Measurements from ENCODE around the gene STOM. TPM values are rescaled to one million over a fixed set of nuclear protein-coding genes. Genes with fewer than 3 reads are reported as not detected.

Gene STOM
- total and polyA plus RNA-seq, 8 donors = 35.3 to 238 (median 131) TPM

GRCh38 chr9:121295662-121296191 is 74.3 kb downstream of the STOM start:
- intact Hi-C loops (cut with DNase I; ENCODE audit: low total_unique reads) = no loop called here
- peak in 1 of 2 donors; percentile 11 for DNase-seq
- H3K4me1 ChIP-seq = peaks cover 49 to 95% (median 84%) of the 10 kb centered on the region in 4 donors

DNA sequence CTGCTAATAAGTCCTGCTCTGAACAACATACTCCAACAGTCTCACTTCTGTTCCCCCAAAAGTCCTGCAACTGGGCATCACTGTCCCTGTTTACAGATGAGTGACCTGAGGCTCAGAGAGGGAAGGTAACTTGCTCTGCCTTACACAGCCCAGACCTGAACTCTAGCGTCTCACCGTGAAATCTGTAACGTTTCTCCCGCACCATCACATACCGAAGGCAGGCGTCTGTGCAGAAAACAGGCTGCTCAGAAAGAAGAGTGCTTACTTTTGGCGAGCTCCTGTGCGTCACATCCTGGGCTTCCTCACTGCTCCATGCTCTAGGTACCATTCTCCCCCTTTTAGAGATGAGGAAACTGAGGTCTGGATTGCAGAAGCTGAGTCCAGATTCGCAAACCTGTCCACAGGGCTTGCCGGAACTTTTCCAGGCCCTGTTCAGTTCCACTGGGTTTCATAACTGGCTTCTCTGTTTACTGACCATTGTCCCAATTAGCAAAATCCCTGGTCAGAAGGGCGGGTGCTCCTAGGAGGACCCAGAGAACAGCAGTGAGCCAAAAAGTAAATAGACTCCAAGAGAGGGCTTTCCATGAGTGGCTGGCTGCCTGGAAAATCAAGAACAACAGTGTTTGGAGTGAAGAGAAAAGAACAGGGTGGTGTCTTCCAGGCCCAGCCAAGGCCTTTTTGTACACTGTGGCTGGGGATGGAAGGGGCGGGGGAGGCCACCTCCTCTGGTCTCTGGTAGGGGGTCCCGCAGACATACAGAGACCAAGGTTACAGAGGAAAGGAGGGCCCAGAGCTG is 75.0 kb downstream of the STOM start:
- Histone ChIP-seq H3K27ac (peak overlapping the region; percentile 76 to 96 (median 87)), H3K4me1 (peaks cover 56 to 97% (median 81%) of the 10 kb centered on the region in 4 donors), H3K9me3 (no peaks in the 10 kb centered on the region), H3K27me3 (no peaks in the 10 kb centered on the region), H3K4me3 (no peak overlapping the region), H3K36me3 (peaks cover 0 to 33% (median 0%) of the 10 kb centered on the region in 4 donors)
- intact Hi-C loops (cut with DNase I; ENCODE audit: low total_unique reads) = no loop called here
- WGBS, 5 donors = 62 to 76% (median 70%) methylated on average over 13 of the region's 13 CpGs
- peak; percentile 57 to 75 for DNase-seq
- no peak for TF ChIP-seq POLR2A (IDR thresholded peaks at IDR 0.05)
- TF ChIP-seq CTCF (IDR thresholded peaks at IDR 0.05) = no peak
- peak; percentile 44 to 77 (median 72) for TF ChIP-seq POLR2AphosphoS5 (IDR thresholded peaks at IDR 0.05)
- TF ChIP-seq EP300 (IDR thresholded peaks at IDR 0.05) = no peak

More at GRCh38 chr9:121295662-121296191, 74.3 kb downstream of the STOM start:
- 44 to 76% (median 49%) methylated on average over 3 to 5 of the region's 5 CpGs for WGBS, 5 donors
- Histone ChIP-seq H3K9me3 (no peaks in the 10 kb centered on the region), H3K36me3 (peaks cover 0 to 33% (median 0%) of the 10 kb centered on the region in 4 donors), H3K27ac (peak overlapping the region; percentile 76 to 96 (median 87)), H3K27me3 (no peaks in the 10 kb centered on the region), H3K4me3 (no peak overlapping the region)
- TF ChIP-seq POLR2AphosphoS5 (IDR thresholded peaks at IDR 0.05) = no peak
- TF ChIP-seq EP300 (IDR thresholded peaks at IDR 0.05) = no peak
- no peak for TF ChIP-seq CTCF (IDR thresholded peaks at IDR 0.05)
- no peak for TF ChIP-seq POLR2A (IDR thresholded peaks at IDR 0.05)

DNA sequence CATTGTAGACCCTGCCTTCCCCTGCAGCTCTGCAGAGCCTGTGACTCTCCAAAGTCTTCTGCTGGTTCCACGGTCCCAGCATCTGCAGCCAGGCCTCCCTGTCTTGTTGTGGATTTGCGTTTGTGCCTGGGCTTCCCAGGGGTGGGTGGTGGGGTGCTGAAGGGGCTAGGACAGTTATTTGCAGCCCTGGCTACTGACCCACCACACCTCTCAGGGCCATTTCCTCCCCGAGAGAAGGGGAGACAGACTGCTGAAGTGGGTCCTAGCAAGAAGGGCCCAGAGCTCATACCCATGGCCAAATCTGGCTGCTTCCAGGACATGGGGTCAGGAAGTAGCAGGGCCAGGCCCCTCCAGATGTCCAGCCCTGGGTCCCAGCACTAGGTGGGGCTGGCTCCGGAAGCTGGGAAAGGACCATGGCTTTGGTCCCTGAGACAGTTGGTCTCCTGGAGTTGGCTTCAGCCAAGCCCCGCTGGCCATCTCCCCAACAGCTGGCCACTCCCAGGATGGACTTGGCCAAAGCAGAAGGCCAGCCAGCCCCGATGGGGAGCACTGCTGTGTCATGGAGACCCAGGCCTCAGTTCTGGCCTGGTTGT is 75.8 kb downstream of the STOM start:
- H3K36me3 ChIP-seq = peaks cover 0 to 33% (median 0%) of the 10 kb centered on the region in 4 donors
- peak overlapping the region in 1 of 4 donors; percentile 1 for H3K4me3 ChIP-seq
- H3K27me3 ChIP-seq = no peaks in the 10 kb centered on the region
- WGBS, 5 donors = 67 to 77% (median 70%) methylated on average over 5 to 6 of the region's 6 CpGs
- H3K9me3 ChIP-seq = no peaks in the 10 kb centered on the region
- DNase-seq = peak in 1 of 2 donors; percentile 18
- peaks cover 62 to 98% (median 84%) of the 10 kb centered on the region in 4 donors for H3K4me1 ChIP-seq
- H3K27ac ChIP-seq = peak overlapping the region; percentile 76 to 96 (median 87)
- TF ChIP-seq CTCF (IDR thresholded peaks at IDR 0.05) = no peak
- TF ChIP-seq POLR2AphosphoS5 (IDR thresholded peaks at IDR 0.05) = no peak
- TF ChIP-seq EP300 (IDR thresholded peaks at IDR 0.05) = no peak
- no peak for TF ChIP-seq POLR2A (IDR thresholded peaks at IDR 0.05)
- intact Hi-C loops (cut with DNase I; ENCODE audit: low total_unique reads) = no loop called here

DNA sequence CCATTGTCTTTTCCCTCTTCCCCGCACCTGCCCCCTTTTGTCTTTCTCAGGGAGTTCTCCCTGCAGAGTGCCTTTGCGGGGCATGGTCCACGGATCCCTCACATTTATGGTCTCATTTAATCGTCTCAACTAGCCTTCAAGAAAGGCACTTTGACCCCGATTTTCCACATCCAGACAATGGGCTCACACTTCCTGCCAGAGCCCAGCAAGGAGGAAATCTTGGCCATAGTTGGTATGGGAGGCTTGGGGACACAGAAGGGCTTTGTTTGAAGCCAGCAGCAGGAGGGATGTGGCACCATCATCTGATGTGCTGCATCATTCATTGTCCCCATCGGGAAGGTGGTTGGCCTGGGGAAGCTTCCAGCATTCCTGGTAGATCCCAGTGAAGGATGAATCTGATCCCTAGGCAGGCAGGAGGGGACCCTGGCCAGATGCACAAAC is 77.2 kb downstream of the STOM start:
- Histone ChIP-seq H3K4me3 (no peak overlapping the region), H3K36me3 (peaks cover 0 to 33% (median 0%) of the 10 kb centered on the region in 4 donors), H3K4me1 (peaks cover 62 to 98% (median 84%) of the 10 kb centered on the region in 4 donors), H3K9me3 (no peaks in the 10 kb centered on the region), H3K27me3 (no peaks in the 10 kb centered on the region), H3K27ac (peak overlapping the region in 4 of 5 donors; percentile 85 to 96 (median 88))
- no peak for DNase-seq
- intact Hi-C loops (cut with DNase I; ENCODE audit: low total_unique reads) = no loop called here
- no peak for TF ChIP-seq POLR2AphosphoS5 (IDR thresholded peaks at IDR 0.05)
- TF ChIP-seq EP300 (IDR thresholded peaks at IDR 0.05) = no peak
- TF ChIP-seq CTCF (IDR thresholded peaks at IDR 0.05) = no peak
- TF ChIP-seq POLR2A (IDR thresholded peaks at IDR 0.05) = no peak
- WGBS, 5 donors = 73 to 84% (median 81%) methylated on average over 6 of the region's 6 CpGs

All from stomach (tissue), 9 donors.